ENCODE data around the gene CHD5. TPM values are rescaled to one million over a fixed set of nuclear protein-coding genes. Genes with fewer than 3 reads are reported as not detected.

The CHD5 gene
- total RNA-seq, 1 experiment from 2014 or later = 0.39 TPM

DNA sequence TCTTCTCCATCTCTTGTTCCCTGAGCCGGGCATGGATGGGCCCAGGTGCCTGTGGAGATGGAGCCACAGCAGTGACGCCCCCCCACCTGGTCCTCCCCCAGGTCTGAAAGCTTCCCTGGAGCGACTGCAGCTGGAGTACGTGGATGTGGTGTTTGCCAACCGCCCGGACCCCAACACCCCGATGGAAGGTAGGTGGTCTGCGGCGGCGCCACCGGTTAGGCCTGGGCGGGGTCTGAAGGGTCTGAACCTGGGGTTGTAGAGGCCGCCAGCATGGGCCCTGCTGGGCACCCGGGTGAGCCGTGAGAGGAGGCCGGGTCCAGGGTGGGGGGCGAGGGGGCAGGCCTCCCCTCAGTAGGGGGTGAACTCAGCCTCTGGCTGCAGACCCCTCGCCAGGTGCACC lies 89.8 kb downstream of the CHD5 start:
- no peak for DNase-seq
- intact Hi-C loops (cut with micrococcal nuclease; ENCODE audit: unreplicated experiment) = no loop called here
- Mint-ChIP-seq H3K27me3 (ENCODE audit: insufficient read depth, unreplicated experiment) (peaks cover 4% of the 10 kb centered on the region), H3K4me3 (ENCODE audit: unreplicated experiment) (no peak overlapping the region), H3K9me3 (ENCODE audit: unreplicated experiment) (no peaks in the 10 kb centered on the region), H3K4me1 (ENCODE audit: low read depth, unreplicated experiment) (no peaks in the 10 kb centered on the region), H3K27ac (ENCODE audit: unreplicated experiment) (no peak overlapping the region), H3K36me3 (ENCODE audit: insufficient read depth, unreplicated experiment) (no peaks in the 10 kb centered on the region)
- TF ChIP-seq, protein P1, sequence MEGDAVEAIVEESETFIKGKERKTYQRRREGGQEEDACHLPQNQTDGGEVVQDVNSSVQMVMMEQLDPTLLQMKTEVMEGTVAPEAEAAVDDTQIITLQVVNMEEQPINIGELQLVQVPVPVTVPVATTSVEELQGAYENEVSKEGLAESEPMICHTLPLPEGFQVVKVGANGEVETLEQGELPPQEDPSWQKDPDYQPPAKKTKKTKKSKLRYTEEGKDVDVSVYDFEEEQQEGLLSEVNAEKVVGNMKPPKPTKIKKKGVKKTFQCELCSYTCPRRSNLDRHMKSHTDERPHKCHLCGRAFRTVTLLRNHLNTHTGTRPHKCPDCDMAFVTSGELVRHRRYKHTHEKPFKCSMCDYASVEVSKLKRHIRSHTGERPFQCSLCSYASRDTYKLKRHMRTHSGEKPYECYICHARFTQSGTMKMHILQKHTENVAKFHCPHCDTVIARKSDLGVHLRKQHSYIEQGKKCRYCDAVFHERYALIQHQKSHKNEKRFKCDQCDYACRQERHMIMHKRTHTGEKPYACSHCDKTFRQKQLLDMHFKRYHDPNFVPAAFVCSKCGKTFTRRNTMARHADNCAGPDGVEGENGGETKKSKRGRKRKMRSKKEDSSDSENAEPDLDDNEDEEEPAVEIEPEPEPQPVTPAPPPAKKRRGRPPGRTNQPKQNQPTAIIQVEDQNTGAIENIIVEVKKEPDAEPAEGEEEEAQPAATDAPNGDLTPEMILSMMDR (IDR thresholded peaks at IDR 0.05; ENCODE audit: insufficient read depth in 1 of 2, low read depth in 1 of 2, low read length in 1 of 2, severe bottlenecking in 1 of 2, unreplicated experiment in 1 of 2) = no peak
- POLR2A ChIA-PET = no interaction called here
- no TSS peak for BruUV-seq (replicated peaks)
- Histone ChIP-seq H3K36me3 (ENCODE audit: control insufficient read depth, insufficient read depth, low read length) (no peaks in the 10 kb centered on the region), H3K27me3 (replicated peaks; ENCODE audit: control insufficient read depth, insufficient read depth, low read length) (no peaks in the 10 kb centered on the region; the same call in 1 of the 2 replicates), H3K4me3 (ENCODE audit: low read depth, low read length) (no peak overlapping the region), H3K9me3 (no peaks in the 10 kb centered on the region), H3K4me1 (no peaks in the 10 kb centered on the region)
- CTCF ChIA-PET = no interaction called here

GRCh38 chr1:6088956-6089355 lies 91.2 kb downstream of the CHD5 start:
- no peaks in the 10 kb centered on the region; the same call in 1 of the 2 replicates for H3K27me3 ChIP-seq (replicated peaks; ENCODE audit: control insufficient read depth, insufficient read depth, low read length)
- no peak overlapping the region for H3K27ac Mint-ChIP-seq (ENCODE audit: unreplicated experiment)
- no TSS peak for BruUV-seq (replicated peaks)

GRCh38 chr1:6087958-6088357 lies 92.2 kb downstream of the CHD5 start:
- H3K4me3 ChIP-seq (ENCODE audit: low read depth, low read length) = no peak overlapping the region
- Mint-ChIP-seq H3K27ac (ENCODE audit: unreplicated experiment) (no peak overlapping the region), H3K4me1 (ENCODE audit: low read depth, unreplicated experiment) (no peaks in the 10 kb centered on the region), H3K36me3 (ENCODE audit: insufficient read depth, unreplicated experiment) (no peaks in the 10 kb centered on the region), H3K9me3 (ENCODE audit: unreplicated experiment) (no peaks in the 10 kb centered on the region), H3K4me3 (ENCODE audit: unreplicated experiment) (no peak overlapping the region), H3K27me3 (ENCODE audit: insufficient read depth, unreplicated experiment) (peaks cover 4% of the 10 kb centered on the region)
- TF ChIP-seq, protein P1 (IDR thresholded peaks at IDR 0.05; ENCODE audit: insufficient read depth in 1 of 2, low read depth in 1 of 2, low read length in 1 of 2, severe bottlenecking in 1 of 2, unreplicated experiment in 1 of 2) = no peak
- POLR2A ChIA-PET = no interaction called here
- BruUV-seq (replicated peaks) = no TSS peak
- no peaks in the 10 kb centered on the region; the same call in 1 of the 2 replicates for H3K27me3 ChIP-seq (replicated peaks; ENCODE audit: control insufficient read depth, insufficient read depth, low read length)
- CTCF ChIA-PET = no interaction called here
- no peaks in the 10 kb centered on the region for H3K9me3 ChIP-seq
- no peaks in the 10 kb centered on the region for H3K36me3 ChIP-seq (ENCODE audit: control insufficient read depth, insufficient read depth, low read length)
- intact Hi-C loops (cut with micrococcal nuclease; ENCODE audit: unreplicated experiment) = no loop called here
- no peak for DNase-seq
- no peaks in the 10 kb centered on the region for H3K4me1 ChIP-seq

More at GRCh38 chr1:6088956-6089355, 91.2 kb downstream of the CHD5 start:
- TF ChIP-seq, protein P1 (IDR thresholded peaks at IDR 0.05; ENCODE audit: insufficient read depth in 1 of 2, low read depth in 1 of 2, low read length in 1 of 2, severe bottlenecking in 1 of 2, unreplicated experiment in 1 of 2) = no peak
- intact Hi-C loops (cut with micrococcal nuclease; ENCODE audit: unreplicated experiment) = no loop called here
- DNase-seq = no peak
- Histone ChIP-seq H3K4me1 (no peaks in the 10 kb centered on the region), H3K36me3 (ENCODE audit: control insufficient read depth, insufficient read depth, low read length) (no peaks in the 10 kb centered on the region), H3K4me3 (ENCODE audit: low read depth, low read length) (no peak overlapping the region), H3K9me3 (no peaks in the 10 kb centered on the region)
- Mint-ChIP-seq H3K9me3 (ENCODE audit: unreplicated experiment) (no peaks in the 10 kb centered on the region), H3K36me3 (ENCODE audit: insufficient read depth, unreplicated experiment) (no peaks in the 10 kb centered on the region), H3K4me3 (ENCODE audit: unreplicated experiment) (no peak overlapping the region), H3K4me1 (ENCODE audit: low read depth, unreplicated experiment) (no peaks in the 10 kb centered on the region), H3K27me3 (ENCODE audit: insufficient read depth, unreplicated experiment) (peaks cover 4% of the 10 kb centered on the region)
- POLR2A ChIA-PET = no interaction called here
- CTCF ChIA-PET = no interaction called here
